ENCODE data around the gene MDP1.

GRCh38 chr14:24260026-24260779 is 44.3 kb upstream of the MDP1 start:
- TF ChIP-seq, protein P1, sequence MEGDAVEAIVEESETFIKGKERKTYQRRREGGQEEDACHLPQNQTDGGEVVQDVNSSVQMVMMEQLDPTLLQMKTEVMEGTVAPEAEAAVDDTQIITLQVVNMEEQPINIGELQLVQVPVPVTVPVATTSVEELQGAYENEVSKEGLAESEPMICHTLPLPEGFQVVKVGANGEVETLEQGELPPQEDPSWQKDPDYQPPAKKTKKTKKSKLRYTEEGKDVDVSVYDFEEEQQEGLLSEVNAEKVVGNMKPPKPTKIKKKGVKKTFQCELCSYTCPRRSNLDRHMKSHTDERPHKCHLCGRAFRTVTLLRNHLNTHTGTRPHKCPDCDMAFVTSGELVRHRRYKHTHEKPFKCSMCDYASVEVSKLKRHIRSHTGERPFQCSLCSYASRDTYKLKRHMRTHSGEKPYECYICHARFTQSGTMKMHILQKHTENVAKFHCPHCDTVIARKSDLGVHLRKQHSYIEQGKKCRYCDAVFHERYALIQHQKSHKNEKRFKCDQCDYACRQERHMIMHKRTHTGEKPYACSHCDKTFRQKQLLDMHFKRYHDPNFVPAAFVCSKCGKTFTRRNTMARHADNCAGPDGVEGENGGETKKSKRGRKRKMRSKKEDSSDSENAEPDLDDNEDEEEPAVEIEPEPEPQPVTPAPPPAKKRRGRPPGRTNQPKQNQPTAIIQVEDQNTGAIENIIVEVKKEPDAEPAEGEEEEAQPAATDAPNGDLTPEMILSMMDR (IDR thresholded peaks at IDR 0.05): no peak
- TF ChIP-seq POLR2A (IDR thresholded peaks at IDR 0.05) (no peak), POLR2AphosphoS5 (IDR thresholded peaks at IDR 0.05) (no peak)

All from prostate gland (tissue), 2 donors.